Activated naive CD8-positive, alpha-beta T cell treated with anti-CD3 and anti-CD28 coated beads for 36 hours (primary cell): ENCODE data around the gene GPS2. TPM values are rescaled to one million over a fixed set of nuclear protein-coding genes. Genes with fewer than 3 reads are reported as not detected.

Experiments used
- DNase-seq: peaks from one replicate; pipeline ENCODE4 v3.0.0; 2021
- H3K27ac Mint-ChIP-seq: one replicate; pipeline ENCODE4 v1.8.0; 2022; ENCODE audit warnings: mild to moderate bottlenecking, moderate library complexity, mixed read lengths
- H3K27me3 Mint-ChIP-seq: one replicate; pipeline ENCODE4 v1.8.0; 2022; ENCODE audit warnings: mild to moderate bottlenecking, mixed read lengths
- H3K36me3 Mint-ChIP-seq: one replicate; pipeline ENCODE4 v1.8.0; 2021; ENCODE audit warnings: mild to moderate bottlenecking, mixed read lengths
- H3K4me1 Mint-ChIP-seq: one replicate; pipeline ENCODE4 v1.8.0; 2021; ENCODE audit warnings: mixed read lengths
- H3K4me3 Mint-ChIP-seq: one replicate; pipeline ENCODE4 v1.8.0; 2022; ENCODE audit warnings: mild to moderate bottlenecking, moderate library complexity, mixed read lengths
- H3K9me3 Mint-ChIP-seq: one replicate; pipeline ENCODE4 v1.8.0; 2022; ENCODE audit warnings: mixed read lengths
- total RNA-seq, 2 experiments: library from RNA; stranded (reverse); gene quantifications; one replicate each; pipeline ENCODE4 v1.2.3, GENCODE V29; 2021

The GPS2 gene
- total RNA-seq, 2 experiments from 2014 or later = 58.4 to 62.6 TPM

GRCh38 chr17:7294614-7295153, 20.5 kb downstream of the GPS2 start, which contains the start of gene YBX2:
TSS of gene YBX2 (minus strand) at chr17:7294639. CDS start at chr17:7294500, 139 bp downstream.
- H3K36me3 Mint-ChIP-seq = no peaks in the 10 kb centered on the region
- peaks cover 13% of the 10 kb centered on the region for H3K4me1 Mint-ChIP-seq
- peaks cover 44% of the 10 kb centered on the region for H3K27me3 Mint-ChIP-seq
- peak; percentile 83 for DNase-seq
- peak within 1 kb of the TSS; percentile 69 for H3K4me3 Mint-ChIP-seq
- no peaks in the 10 kb centered on the region for H3K9me3 Mint-ChIP-seq
- H3K27ac Mint-ChIP-seq = no peak within 1 kb of the TSS

- H3K36me3 Mint-ChIP-seq = no peaks in the 10 kb centered on the region
- no peak overlapping the region for H3K27ac Mint-ChIP-seq
- peaks cover 13% of the 10 kb centered on the region for H3K4me1 Mint-ChIP-seq
- no peak for DNase-seq
- no peaks in the 10 kb centered on the region for H3K9me3 Mint-ChIP-seq
- H3K27me3 Mint-ChIP-seq = peaks cover 44% of the 10 kb centered on the region
- peak overlapping the region; percentile 0 for H3K4me3 Mint-ChIP-seq
Observed at GRCh38 chr17:7293816-7294613, 21.1 kb downstream of the GPS2 start.

- Mint-ChIP-seq H3K4me3 (no peak overlapping the region), H3K27ac (no peak overlapping the region), H3K36me3 (no peaks in the 10 kb centered on the region), H3K4me1 (peaks cover 13% of the 10 kb centered on the region), H3K9me3 (no peaks in the 10 kb centered on the region), H3K27me3 (peaks cover 44% of the 10 kb centered on the region)
- no peak for DNase-seq
Observed at GRCh38 chr17:7293159-7293558, 22.0 kb downstream of the GPS2 start.

- Mint-ChIP-seq H3K27me3 (peaks cover 44% of the 10 kb centered on the region), H3K36me3 (no peaks in the 10 kb centered on the region), H3K4me1 (peaks cover 13% of the 10 kb centered on the region), H3K27ac (no peak overlapping the region), H3K9me3 (no peaks in the 10 kb centered on the region), H3K4me3 (no peak overlapping the region)
- no peak for DNase-seq
Observed at GRCh38 chr17:7292729-7293128, 22.4 kb downstream of the GPS2 start.

- Mint-ChIP-seq H3K27ac (no peak overlapping the region), H3K4me1 (peaks cover 13% of the 10 kb centered on the region), H3K9me3 (no peaks in the 10 kb centered on the region), H3K4me3 (no peak overlapping the region), H3K27me3 (peaks cover 44% of the 10 kb centered on the region), H3K36me3 (no peaks in the 10 kb centered on the region)
- DNase-seq = no peak
Observed at GRCh38 chr17:7292194-7292593, 23.0 kb downstream of the GPS2 start.

- Mint-ChIP-seq H3K4me3 (no peak overlapping the region), H3K27ac (no peak overlapping the region), H3K27me3 (peaks cover 34% of the 10 kb centered on the region), H3K4me1 (peaks cover 6% of the 10 kb centered on the region), H3K36me3 (no peaks in the 10 kb centered on the region), H3K9me3 (no peaks in the 10 kb centered on the region)
- DNase-seq = no peak
Observed at GRCh38 chr17:7290685-7291084, 24.5 kb downstream of the GPS2 start.

- DNase-seq = no peak
- H3K9me3 Mint-ChIP-seq = no peaks in the 10 kb centered on the region
- no peak overlapping the region for H3K27ac Mint-ChIP-seq
- H3K36me3 Mint-ChIP-seq = no peaks in the 10 kb centered on the region
- peaks cover 3% of the 10 kb centered on the region for H3K4me1 Mint-ChIP-seq
- peaks cover 29% of the 10 kb centered on the region for H3K27me3 Mint-ChIP-seq
- no peak overlapping the region for H3K4me3 Mint-ChIP-seq
Observed at GRCh38 chr17:7290166-7290565, 25.0 kb downstream of the GPS2 start.

DNA sequence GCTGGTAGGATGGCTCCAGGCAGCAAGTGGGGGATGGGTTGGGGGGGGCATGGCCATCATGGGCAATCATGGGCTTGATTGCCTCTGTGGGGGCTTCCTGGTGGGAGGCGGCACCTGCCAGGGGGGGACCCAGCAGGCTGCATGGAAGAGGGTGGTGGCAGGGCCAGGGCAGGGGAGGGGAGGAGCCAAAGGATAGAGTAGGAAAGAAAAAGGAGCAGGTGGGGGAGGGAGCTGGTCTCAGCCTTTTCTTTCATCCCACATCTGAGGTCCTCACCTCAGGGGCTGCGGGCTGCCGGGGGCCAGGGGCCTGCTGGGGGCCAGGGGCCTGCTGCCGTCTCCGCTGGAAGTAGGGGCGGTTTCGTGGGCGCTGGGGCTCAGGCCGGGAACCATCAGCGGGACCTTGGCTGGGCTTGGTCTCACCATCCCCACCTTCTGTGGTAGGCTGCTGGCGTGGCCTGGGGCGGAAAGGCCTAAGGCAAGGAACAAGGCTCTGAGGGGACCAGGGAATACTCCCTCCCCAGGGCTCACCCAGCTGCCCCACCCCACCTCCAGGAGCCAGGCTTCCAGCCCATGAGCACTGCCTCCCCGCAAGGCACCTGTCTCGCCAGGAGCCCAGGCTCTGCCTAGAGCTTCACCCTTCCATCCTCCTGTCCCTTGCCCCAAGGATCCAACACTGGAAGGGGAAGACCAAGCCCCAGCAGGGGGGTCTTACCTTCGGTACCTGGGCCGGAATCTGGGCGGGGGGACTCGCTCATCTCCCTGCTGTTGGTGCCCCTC, 25.7 kb downstream of the GPS2 start:
- Mint-ChIP-seq H3K27me3 (peaks cover 24% of the 10 kb centered on the region), H3K4me1 (no peaks in the 10 kb centered on the region), H3K9me3 (no peaks in the 10 kb centered on the region), H3K4me3 (no peak overlapping the region), H3K36me3 (no peaks in the 10 kb centered on the region), H3K27ac (no peak overlapping the region)
- DNase-seq = no peak

- Mint-ChIP-seq H3K27ac (no peak overlapping the region), H3K27me3 (peaks cover 21% of the 10 kb centered on the region), H3K9me3 (no peaks in the 10 kb centered on the region), H3K4me3 (no peak overlapping the region), H3K4me1 (peaks cover 16% of the 10 kb centered on the region), H3K36me3 (no peaks in the 10 kb centered on the region)
- DNase-seq = no peak
Observed at GRCh38 chr17:7285679-7286078, 29.5 kb downstream of the GPS2 start.

DNA sequence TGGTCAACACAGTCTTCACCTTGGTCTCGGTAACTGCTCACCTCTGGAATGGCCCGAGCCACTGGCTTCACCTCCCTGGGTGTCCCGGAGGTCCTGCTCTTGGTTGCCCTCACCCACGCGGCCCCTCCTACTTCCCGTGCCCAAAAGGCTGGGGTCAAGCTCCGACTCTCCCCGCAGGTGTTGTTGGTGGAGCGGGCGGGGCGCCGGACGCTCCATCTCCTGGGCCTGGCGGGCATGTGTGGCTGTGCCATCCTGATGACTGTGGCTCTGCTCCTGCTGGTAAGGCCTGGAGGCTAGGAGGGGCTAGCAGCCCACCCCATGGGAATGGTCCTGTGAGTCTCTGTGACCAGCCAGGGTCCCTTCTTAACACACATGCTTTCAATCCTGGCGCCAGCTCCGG, 30.2 kb downstream of the GPS2 start:
- no peak for DNase-seq
- H3K36me3 Mint-ChIP-seq = no peaks in the 10 kb centered on the region
- no peaks in the 10 kb centered on the region for H3K9me3 Mint-ChIP-seq
- no peak overlapping the region for H3K4me3 Mint-ChIP-seq
- peaks cover 22% of the 10 kb centered on the region for H3K4me1 Mint-ChIP-seq
- no peak overlapping the region for H3K27ac Mint-ChIP-seq
- H3K27me3 Mint-ChIP-seq = peaks cover 21% of the 10 kb centered on the region

DNA sequence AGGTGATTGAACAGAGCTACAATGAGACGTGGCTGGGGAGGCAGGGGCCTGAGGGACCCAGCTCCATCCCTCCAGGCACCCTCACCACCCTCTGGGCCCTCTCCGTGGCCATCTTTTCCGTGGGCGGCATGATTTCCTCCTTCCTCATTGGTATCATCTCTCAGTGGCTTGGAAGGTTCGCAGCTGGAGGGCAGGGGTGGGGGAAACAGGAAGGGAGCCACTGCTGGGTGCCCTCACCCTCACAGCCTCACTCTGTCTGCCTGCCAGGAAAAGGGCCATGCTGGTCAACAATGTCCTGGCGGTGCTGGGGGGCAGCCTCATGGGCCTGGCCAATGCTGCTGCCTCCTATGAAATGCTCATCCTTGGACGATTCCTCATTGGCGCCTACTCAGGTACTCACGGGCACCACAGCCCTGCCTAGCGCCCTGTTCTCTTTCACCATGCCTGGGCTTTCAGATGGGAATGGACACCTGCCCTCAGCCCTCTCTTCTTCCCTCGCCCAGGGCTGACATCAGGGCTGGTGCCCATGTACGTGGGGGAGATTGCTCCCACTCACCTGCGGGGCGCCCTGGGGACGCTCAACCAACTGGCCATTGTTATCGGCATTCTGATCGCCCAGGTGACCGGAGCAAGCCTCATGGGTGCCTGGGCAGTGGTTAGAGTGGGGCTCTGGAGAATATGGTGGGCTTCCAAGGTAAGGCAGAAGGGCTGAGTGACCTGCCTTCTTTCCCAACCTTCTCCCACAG, 31.5 kb downstream of the GPS2 start:
- Mint-ChIP-seq H3K27ac (no peak overlapping the region), H3K27me3 (peaks cover 21% of the 10 kb centered on the region), H3K9me3 (no peaks in the 10 kb centered on the region), H3K36me3 (no peaks in the 10 kb centered on the region), H3K4me3 (no peak overlapping the region), H3K4me1 (peaks cover 22% of the 10 kb centered on the region)
- no peak for DNase-seq

DNA sequence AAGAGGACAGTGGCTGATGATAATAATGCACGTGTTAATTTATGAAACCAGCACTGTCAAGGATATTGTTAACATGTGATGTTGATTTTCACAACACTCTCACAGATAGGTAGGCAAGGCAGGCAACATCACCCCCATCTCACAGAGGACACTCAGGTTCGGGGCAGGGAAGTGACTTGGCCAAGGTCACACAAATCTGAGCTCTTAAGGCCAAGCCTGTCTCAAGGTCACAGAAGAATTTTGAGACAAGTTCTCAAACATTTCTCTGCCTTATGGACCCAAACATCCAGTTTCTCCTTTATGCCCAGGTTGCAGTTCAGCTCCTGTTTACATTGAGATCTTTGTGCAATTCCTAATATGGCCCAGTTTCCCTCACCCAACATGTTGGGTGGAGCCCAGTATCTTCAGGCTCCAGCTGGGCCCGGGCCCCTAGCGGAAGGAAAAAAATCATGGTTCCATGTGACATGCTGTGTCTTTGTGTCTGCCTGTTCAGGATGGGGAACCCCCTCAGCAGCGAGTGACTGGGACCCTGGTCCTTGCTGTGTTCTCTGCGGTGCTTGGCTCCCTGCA, 32.3 kb downstream of the GPS2 start:
- peaks cover 21% of the 10 kb centered on the region for H3K27me3 Mint-ChIP-seq
- H3K9me3 Mint-ChIP-seq = no peaks in the 10 kb centered on the region
- DNase-seq = peak; percentile 30
- H3K4me3 Mint-ChIP-seq = peak overlapping the region; percentile 40
- H3K36me3 Mint-ChIP-seq = no peaks in the 10 kb centered on the region
- peaks cover 22% of the 10 kb centered on the region for H3K4me1 Mint-ChIP-seq
- H3K27ac Mint-ChIP-seq = no peak overlapping the region

GRCh38 chr17:7281953-7282751, 33.0 kb downstream of the GPS2 start:
- Mint-ChIP-seq H3K27ac (no peak overlapping the region), H3K4me3 (peak overlapping the region; percentile 76)

More at GRCh38 chr17:7281953-7282751, 33.0 kb downstream of the GPS2 start:
- H3K9me3 Mint-ChIP-seq = no peaks in the 10 kb centered on the region
- no peaks in the 10 kb centered on the region for H3K36me3 Mint-ChIP-seq
- no peak for DNase-seq
- peaks cover 21% of the 10 kb centered on the region for H3K27me3 Mint-ChIP-seq
- H3K4me1 Mint-ChIP-seq = peaks cover 22% of the 10 kb centered on the region
